Suprapubic skin (tissue), 3 donors: ENCODE measurements around the gene PTBP1.

Experiments used
- POLR2A ChIP-seq, 2 donors: fragments of 450-650 bp; IDR thresholded peaks; one replicate each; pipeline ENCODE4 v1.6.1; 2017; ENCODE audit warnings: antibody characterized with exemption in 2 of 2, mild to moderate bottlenecking in 2 of 2, moderate library complexity in 2 of 2
- TF ChIP-seq, protein P1 (sequence below), 2 donors: fragments of 200-600 bp in 1 of 2; fragments of 450-650 bp in 1 of 2; sonication (generic) in 1 of 2; IDR thresholded peaks; one replicate each; pipeline ENCODE4 v1.5.1; 2016 to 2019; ENCODE audit warnings: antibody characterized with exemption in 2 of 2, mild to moderate bottlenecking in 1 of 2, moderate library complexity in 1 of 2

GRCh38 chr19:858868-859843, 61.9 kb downstream of the PTBP1 start, which contains the start of gene CFD:
- TF ChIP-seq, protein P1, sequence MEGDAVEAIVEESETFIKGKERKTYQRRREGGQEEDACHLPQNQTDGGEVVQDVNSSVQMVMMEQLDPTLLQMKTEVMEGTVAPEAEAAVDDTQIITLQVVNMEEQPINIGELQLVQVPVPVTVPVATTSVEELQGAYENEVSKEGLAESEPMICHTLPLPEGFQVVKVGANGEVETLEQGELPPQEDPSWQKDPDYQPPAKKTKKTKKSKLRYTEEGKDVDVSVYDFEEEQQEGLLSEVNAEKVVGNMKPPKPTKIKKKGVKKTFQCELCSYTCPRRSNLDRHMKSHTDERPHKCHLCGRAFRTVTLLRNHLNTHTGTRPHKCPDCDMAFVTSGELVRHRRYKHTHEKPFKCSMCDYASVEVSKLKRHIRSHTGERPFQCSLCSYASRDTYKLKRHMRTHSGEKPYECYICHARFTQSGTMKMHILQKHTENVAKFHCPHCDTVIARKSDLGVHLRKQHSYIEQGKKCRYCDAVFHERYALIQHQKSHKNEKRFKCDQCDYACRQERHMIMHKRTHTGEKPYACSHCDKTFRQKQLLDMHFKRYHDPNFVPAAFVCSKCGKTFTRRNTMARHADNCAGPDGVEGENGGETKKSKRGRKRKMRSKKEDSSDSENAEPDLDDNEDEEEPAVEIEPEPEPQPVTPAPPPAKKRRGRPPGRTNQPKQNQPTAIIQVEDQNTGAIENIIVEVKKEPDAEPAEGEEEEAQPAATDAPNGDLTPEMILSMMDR (IDR thresholded peaks at IDR 0.05), result no peak
- TF ChIP-seq POLR2A (IDR thresholded peaks at IDR 0.05), result peak; percentile 78 to 92
